ENCODE results near the gene CPT1A.

GRCh38 chr11:68825571-68825970 lies 16.1 kb downstream of the CPT1A start:
- peak in 2 of 7 experiments; percentile 38 to 39 for TF ChIP-seq CTCF (IDR thresholded peaks at IDR 0.05)
- TF ChIP-seq EP300 (IDR thresholded peaks at IDR 0.05): no peak
- TF ChIP-seq POLR2A (IDR thresholded peaks at IDR 0.05): no peak
